K562 (cell line): Measurements from ENCODE around the gene PGPEP1. TPM values are rescaled to one million over a fixed set of nuclear protein-coding genes. Genes with fewer than 3 reads are reported as not detected.
A peak's percentile ranks its signal among the peaks of the same experiment; 100 is the strongest.

Source experiments
- ATAC-seq: fragments of 200-7000 bp; cut with Tn5 transposase; 3 replicates; pipeline ENCODE4 v1.9.1; 2020; ENCODE audit warnings: moderate library complexity
- BruUV-seq: library from RNA; stranded (reverse); fragments of 400-500 nt; replicated peaks from 2 replicates; lab custom pipeline; 2021; lab: Mats Ljungman, UMichigan
- CTCF ChIA-PET: fragments of 300-600 bp; formaldehyde crosslinking; extraction: SDS; loops from one replicate; lab custom pipeline; 2021; ENCODE audit warnings: low intra/inter-chr PET ratio; lab: Yijun Ruan, JAX
- POLR2A ChIA-PET: fragments of 300-600, 350-650 bp; sonication (Branson Sonifier 250); formaldehyde crosslinking; extraction: SDS; loops from one replicate; lab custom pipeline; 2021; ENCODE audit warnings: antibody characterized with exemption, inconsistent platforms; lab: Yijun Ruan, JAX
- DNase-seq, 4 experiments: peaks; one replicate each; pipeline versions ENCODE4 v3.0.0 to v3.0.0-alpha.2; 2011 to 2018; ENCODE audit warnings: low spot score in 3 of 4, mixed read lengths in 3 of 4; ENCODE audit errors: extremely low read depth in 1 of 4
- FAIRE-seq: peaks from 2 replicates; lab custom pipeline; 2011; peaks lifted over from hg19 to GRCh38; lab: Jason Lieb, UNC
- H2AFZ ChIP-seq: 2 replicates; pipeline ENCODE4 v1.6.0; 2011; ENCODE audit warnings: low read depth, low read length, control low read depth, inconsistent platforms
- H3K27ac ChIP-seq: fragments of 200-600 bp; 3 replicates; pipeline ENCODE4 v1.8.0; 2011; ENCODE audit warnings: low read depth, mild to moderate bottlenecking, control low read depth, inconsistent platforms, low read length, moderate library complexity, mixed read lengths; ENCODE audit errors: extremely low read depth
- H3K27me3 ChIP-seq, 2 experiments: fragments of 300-600 bp in 1 of 2; 2 replicates in 1 of 2; 3 replicates in 1 of 2; pipeline versions ENCODE4 v1.6.0 to v1.8.0; 2011; ENCODE audit warnings: inconsistent platforms in 2 of 2, low read length in 2 of 2, mild to moderate bottlenecking in 1 of 2, mixed read lengths in 1 of 2, moderate library complexity in 1 of 2; ENCODE audit not compliant: control insufficient read depth in 2 of 2, insufficient read depth in 2 of 2
- H3K36me3 ChIP-seq: fragments of 300-600 bp; 3 replicates; pipeline ENCODE4 v1.8.0; 2011; ENCODE audit warnings: mild to moderate bottlenecking, low read length, inconsistent platforms; ENCODE audit not compliant: control insufficient read depth, insufficient read depth
- H3K4me1 ChIP-seq, 2 experiments: fragments of 200-600 bp in 1 of 2; replicated peaks in 1 of 2; 2 replicates in 1 of 2; 3 replicates in 1 of 2; pipeline versions ENCODE4 v1.5.1 to v1.8.0; 2011; ENCODE audit warnings: inconsistent platforms in 2 of 2, low read length in 2 of 2, mild to moderate bottlenecking in 1 of 2, mixed read lengths in 1 of 2, moderate library complexity in 1 of 2; ENCODE audit not compliant: control insufficient read depth in 2 of 2, insufficient read depth in 2 of 2
- H3K4me2 ChIP-seq: 2 replicates; pipeline ENCODE4 v1.6.1; 2011; ENCODE audit warnings: low read length, control low read depth, inconsistent platforms, mixed read lengths; ENCODE audit not compliant: insufficient read depth
- H3K4me3 ChIP-seq: fragments of 200-600 bp; sonication (generic), shearing (Covaris generic); 2 replicates; pipeline ENCODE4 v1.5.1; 2016; ENCODE audit warnings: control low read depth, inconsistent platforms
- H3K79me2 ChIP-seq: fragments of 200-600 bp; 3 replicates; pipeline ENCODE4 v1.8.0; 2011; ENCODE audit warnings: low read length, inconsistent platforms; ENCODE audit not compliant: control insufficient read depth, insufficient read depth
- H3K9ac ChIP-seq, 2 experiments: 2 replicates each; pipeline versions ENCODE4 v1.6.0 to v1.6.1; 2011; ENCODE audit warnings: low read depth in 2 of 2, low read length in 2 of 2, control low read depth in 1 of 2, inconsistent platforms in 1 of 2, mild to moderate bottlenecking in 1 of 2, mixed read lengths in 1 of 2; ENCODE audit not compliant: insufficient read depth in 1 of 2
- H3K9me1 ChIP-seq: one replicate; pipeline ENCODE4 v1.6.0; 2011; ENCODE audit warnings: inconsistent platforms, mild to moderate bottlenecking, low read length, moderate library complexity; ENCODE audit not compliant: control insufficient read depth, insufficient read depth
- H3K9me3 ChIP-seq: replicated peaks from 2 replicates; pipeline ENCODE4 v1.5.1; 2011; ENCODE audit warnings: low read depth, low read length, inconsistent platforms; ENCODE audit not compliant: control insufficient read depth, insufficient read depth
- H4K20me1 ChIP-seq: replicated peaks from 2 replicates; pipeline ENCODE4 v1.6.1; 2011; ENCODE audit warnings: low read length, inconsistent platforms, mixed read lengths; ENCODE audit not compliant: control insufficient read depth, insufficient read depth
- AFF4 ChIP-seq: sonication (generic); formaldehyde crosslinking; IDR thresholded peaks from 2 replicates; pipeline ENCODE4 v1.8.0; 2023; ENCODE audit warnings: mild to moderate bottlenecking, missing genetic modification reagents
- BRD4 ChIP-seq: fragments of 200-600 bp; sonication (generic); IDR thresholded peaks from 2 replicates; pipeline ENCODE4 v1.6.1; 2017; ENCODE audit warnings: inconsistent platforms
- CBFA2T2 ChIP-seq: fragments of 450-650 bp; conservative IDR thresholded peaks from 2 replicates; pipeline ENCODE4 v1.6.1; 2017; ENCODE audit warnings: mild to moderate bottlenecking
- CEBPZ ChIP-seq: fragments of 150-350 bp; IDR thresholded peaks from 2 replicates; pipeline ENCODE4 v1.6.1; 2014; ENCODE audit warnings: low read depth, mild to moderate bottlenecking, low read length, borderline replicate concordance
- ETS1 ChIP-seq: conservative IDR thresholded peaks from 2 replicates; pipeline ENCODE4 v1.6.1; 2011; ENCODE audit warnings: low read depth, mild to moderate bottlenecking, low read length; ENCODE audit not compliant: control insufficient read depth
- MEF2A ChIP-seq: IDR thresholded peaks from 2 replicates; pipeline ENCODE4 v1.6.1; 2011; ENCODE audit warnings: low read depth, mild to moderate bottlenecking, low read length, moderate library complexity; ENCODE audit not compliant: control insufficient read depth
- SLC30A9 ChIP-seq: fragments of 250-450 bp; sonication (Bioruptor Pico); IDR thresholded peaks from 2 replicates; pipeline ENCODE4 v1.8.0; 2022; ENCODE audit warnings: mild to moderate bottlenecking, moderate library complexity
- TEAD4 ChIP-seq, 2 experiments: sonication (generic) in 1 of 2; formaldehyde crosslinking in 1 of 2; IDR thresholded peaks; 2 replicates each; pipeline versions ENCODE4 v1.6.1 to v1.8.0; 2012 to 2022; ENCODE audit warnings: borderline replicate concordance in 1 of 2, inconsistent platforms in 1 of 2, low read length in 1 of 2, mild to moderate bottlenecking in 1 of 2, missing genetic modification reagents in 1 of 2
- TRIM24 ChIP-seq, 2 experiments: fragments of 450-650 bp; IDR thresholded peaks; 2 replicates each; pipeline ENCODE4 v1.6.1; 2016
- ZNF121 ChIP-seq: sonication (generic); formaldehyde crosslinking; conservative IDR thresholded peaks from 2 replicates; pipeline ENCODE4 v1.8.0; 2022; ENCODE audit warnings: missing genetic modification reagents
- ZNF384 ChIP-seq: IDR thresholded peaks from 2 replicates; pipeline ENCODE4 v1.6.1; 2012; ENCODE audit warnings: low read depth, low read length, improper control_type of control experiment
- ZNF764 ChIP-seq: fragments of 250-450 bp; sonication (Bioruptor Pico); IDR thresholded peaks from 2 replicates; pipeline ENCODE4 v1.4.0; 2020; ENCODE audit warnings: low read depth, mild to moderate bottlenecking, moderate library complexity
- WGBS: fragments of 100-300 bp; shearing (Covaris generic); methylation state at CpG from one replicate; pipeline ENCODE4 v1.1.6; 2016; ENCODE audit warnings: low coverage, mixed read lengths; ENCODE audit not compliant: insufficient coverage; ENCODE audit errors: missing lambda C conversion rate; 5-methylcytosine and 5-hydroxymethylcytosine counted together
- in situ Hi-C: fragments of 300-500 bp; cut with MboI; formaldehyde crosslinking; loops from 4 replicates; pipeline ENCODE4 v1.15.0; 2018; ENCODE audit warnings: inconsistent platforms, mixed read lengths
- intact Hi-C: fragments of 100-400 bp; cut with micrococcal nuclease; formaldehyde crosslinking; loops from 2 replicates; pipeline ENCODE4 v1.14.2; 2022
- polyA plus RNA-seq, 8 experiments: library from polyadenylated mRNA; depleted of rRNA in 4 of 8; stranded (reverse) in 5 of 8; unstranded in 3 of 8; fragments of >200 nt; fragmentation: Nextera tagmentation in 2 of 8; fragmentation: Illumina TruSeq in 1 of 8; extraction: Ambion mirVana in 2 of 8; extraction: Trizol in 1 of 8; gene quantifications; 2 replicates each; pipeline versions ENCODE4 v1.2.1 to v1.2.3, GENCODE V29; 2011 to 2014; ENCODE audit warnings: inconsistent platforms in 1 of 8, missing spikeins in 1 of 8
- total RNA-seq, 7 experiments: library from RNA; depleted of rRNA in 6 of 7; stranded (reverse); fragments of >200 nt in 6 of 7; fragmentation: Illumina TruSeq in 2 of 7; extraction: Trizol in 2 of 7; gene quantifications; 2 replicates each; pipeline versions ENCODE4 v1.2.1 to v1.2.3, GENCODE V29; 2011 to 2021; ENCODE audit warnings: low replicate concordance in 1 of 7

Gene PGPEP1
- total and polyA plus RNA-seq, 9 of the 15 experiments (the other 6 are each of a cell fraction or from before 2014, with no cell fraction given): 10.0 to 69.6 (median 33.5) TPM

GRCh38 chr19:18388960-18389725, 48.7 kb downstream of the PGPEP1 start:
- Histone ChIP-seq H3K36me3 (peaks cover 32% of the 10 kb centered on the region; the same call in 2 of the 3 replicates), H3K4me1 (peaks cover 17 to 46% of the 10 kb centered on the region in 2 experiments), H3K27ac (peak overlapping the region; percentile 84; the same call in 2 of the 3 replicates), H3K79me2 (peaks cover 32% of the 10 kb centered on the region), H3K27me3 (no peaks in the 10 kb centered on the region), H3K9ac (peak overlapping the region; percentile 90 to 93), H4K20me1 (peaks cover 19% of the 10 kb centered on the region), H3K4me3 (peak overlapping the region; percentile 89), H3K9me3 (no peaks in the 10 kb centered on the region), H3K9me1 (no peaks in the 10 kb centered on the region), H3K4me2 (peak overlapping the region; percentile 94), H2AFZ (0 out of 2 replicates have a peak overlapping the region, but pooled peaks have one; percentile 2)
- ATAC-seq (no peak), DNase-seq (peak in 1 of 4 experiments; percentile 15), FAIRE-seq (no peak)
- ChIA-PET POLR2A (interaction anchor here (0.6 to 8.1 kb wide), 37 partner anchors 8 to 959 kb away, joined by 3 to 244 read pairs (median 5); partner anchors contain the start of genes JUND, LRRC25, LSM4 and MPV17L2), CTCF (interaction anchor here (1.7 kb wide), 1 partner anchor 30 kb away, joined by 5 read pairs; the partner anchor contains the start of gene SSBP4)
- WGBS: 79% methylated on average over 13 of the region's 13 CpGs
- in situ Hi-C loops (no loop called here), intact Hi-C loops (loop anchor here (5.0 kb wide), 1 partner anchor 42 kb away; no protein-coding TSS in a partner anchor)
- BruUV-seq: no TSS peak
- TF ChIP-seq AFF4 (CRISPR knock-in tag): no peak
- no peak for TF ChIP-seq CBFA2T2
- TF ChIP-seq ZNF121: peak; percentile 64
- no peak for TF ChIP-seq MEF2A
- no peak for TF ChIP-seq TEAD4 (IDR thresholded peaks at IDR 0.05; ENCODE audit: low read length)
- TF ChIP-seq TEAD4 (CRISPR knock-in tag; IDR thresholded peaks at IDR 0.05; ENCODE audit: borderline replicate concordance): 0 out of 2 replicates have a peak, but pooled peaks have one; percentile 18
- no peak for TF ChIP-seq CEBPZ
- no peak for TF ChIP-seq ETS1
- TF ChIP-seq TRIM24 (IDR thresholded peaks at IDR 0.05): no peak
- peak; percentile 10; the same call in 1 of the 2 replicates for TF ChIP-seq ZNF384
- TF ChIP-seq BRD4: no peak
- TF ChIP-seq SLC30A9: no peak
- no peak for TF ChIP-seq ZNF764 (CRISPR knock-in tag)
